Liver (tissue), 9 donors: Measurements from ENCODE around the gene PXDN. TPM values are rescaled to one million over a fixed set of nuclear protein-coding genes. Genes with fewer than 3 reads are reported as not detected.

Source experiments
- DNase-seq: peaks from one replicate; pipeline ENCODE4 v3.0.0-alpha.2; 2017; ENCODE audit warnings: low spot score
- H3K27ac ChIP-seq, 2 donors: one replicate each; pipeline ENCODE4 v1.7.0; 2013; ENCODE audit warnings: inconsistent platforms in 2 of 2, low read length in 2 of 2, control low read depth in 1 of 2, low read depth in 1 of 2, mild to moderate bottlenecking in 1 of 2
- H3K27me3 ChIP-seq, 4 donors: one replicate each; pipeline versions ENCODE4 v1.6.1 to v1.7.0; 2013; ENCODE audit warnings: low read length in 3 of 4, inconsistent platforms in 1 of 4, mild to moderate bottlenecking in 1 of 4, moderate library complexity in 1 of 4; ENCODE audit not compliant: control insufficient read depth in 4 of 4, insufficient read depth in 4 of 4
- H3K36me3 ChIP-seq, 4 donors: one replicate each; pipeline versions ENCODE4 v1.6.1 to v1.7.0; 2013; ENCODE audit warnings: low read length in 3 of 4, mild to moderate bottlenecking in 3 of 4, low read depth in 1 of 4, moderate library complexity in 1 of 4; ENCODE audit not compliant: control insufficient read depth in 4 of 4, insufficient read depth in 3 of 4
- H3K4me1 ChIP-seq, 4 donors: one replicate each; pipeline versions ENCODE4 v1.6.1 to v1.7.0; 2013; ENCODE audit warnings: low read length in 3 of 4, mild to moderate bottlenecking in 3 of 4, moderate library complexity in 1 of 4; ENCODE audit not compliant: control insufficient read depth in 4 of 4, insufficient read depth in 4 of 4
- H3K4me3 ChIP-seq, 3 donors: one replicate each; pipeline versions ENCODE4 v1.6.1 to v1.7.0; 2013; ENCODE audit warnings: low read length in 3 of 3, control low read depth in 1 of 3, low read depth in 1 of 3, mild to moderate bottlenecking in 1 of 3
- H3K9ac ChIP-seq, 2 donors: one replicate each; pipeline ENCODE4 v1.7.0; 2013; ENCODE audit warnings: low read length in 2 of 2, mild to moderate bottlenecking in 2 of 2, moderate library complexity in 2 of 2, control low read depth in 1 of 2, low read depth in 1 of 2
- H3K9me3 ChIP-seq, 4 donors: one replicate each; pipeline versions ENCODE4 v1.6.1 to v1.7.0; 2013; ENCODE audit warnings: low read length in 3 of 4; ENCODE audit not compliant: control insufficient read depth in 4 of 4
- EGR1 ChIP-seq, 2 donors: IDR thresholded peaks; 2 replicates each; pipeline ENCODE4 v1.6.1; 2016 to 2018; ENCODE audit warnings: antibody characterized with exemption in 2 of 2, low read depth in 2 of 2
- FOXA1 ChIP-seq: IDR thresholded peaks from 2 replicates; pipeline ENCODE4 v1.6.1; 2016; ENCODE audit warnings: antibody characterized with exemption
- FOXA2 ChIP-seq: IDR thresholded peaks from 2 replicates; pipeline ENCODE4 v1.6.1; 2016; ENCODE audit warnings: antibody characterized with exemption
- GABPA ChIP-seq, 2 donors: IDR thresholded peaks in 1 of 2; conservative IDR thresholded peaks in 1 of 2; 2 replicates each; pipeline ENCODE4 v1.6.1; 2016; ENCODE audit warnings: antibody characterized with exemption in 2 of 2, mild to moderate bottlenecking in 1 of 2, moderate library complexity in 1 of 2
- HNF4A ChIP-seq, 2 donors: conservative IDR thresholded peaks; 2 replicates each; pipeline ENCODE4 v1.6.1; 2016; ENCODE audit warnings: antibody characterized with exemption in 2 of 2, mild to moderate bottlenecking in 2 of 2
- HNF4G ChIP-seq: IDR thresholded peaks from 2 replicates; pipeline ENCODE4 v1.6.1; 2016; ENCODE audit warnings: antibody characterized with exemption
- JUND ChIP-seq, 2 donors: IDR thresholded peaks; 2 replicates each; pipeline ENCODE4 v1.6.1; 2016; ENCODE audit warnings: antibody characterized with exemption in 2 of 2
- NR2F2 ChIP-seq: IDR thresholded peaks from 2 replicates; pipeline ENCODE4 v1.6.1; 2016; ENCODE audit warnings: antibody characterized with exemption
- RXRA ChIP-seq, 2 donors: IDR thresholded peaks; 2 replicates each; pipeline ENCODE4 v1.6.1; 2017 to 2018; ENCODE audit warnings: antibody characterized with exemption in 2 of 2, mild to moderate bottlenecking in 1 of 2
- SP1 ChIP-seq: IDR thresholded peaks from 2 replicates; pipeline ENCODE4 v1.6.1; 2018; ENCODE audit warnings: antibody characterized with exemption, mild to moderate bottlenecking
- TAF1 ChIP-seq: conservative IDR thresholded peaks from 2 replicates; pipeline ENCODE4 v1.6.1; 2016; ENCODE audit warnings: antibody characterized with exemption, mild to moderate bottlenecking
- YY1 ChIP-seq: IDR thresholded peaks from 2 replicates; pipeline ENCODE4 v1.6.1; 2016; ENCODE audit warnings: antibody characterized with exemption, mild to moderate bottlenecking
- WGBS: extraction: QIAGEN DNeasy Blood & Tissue Kit; methylation state at CpG from one replicate; pipeline ENCODE4 v1.1.7; 2013; 5-methylcytosine and 5-hydroxymethylcytosine counted together
- polyA plus RNA-seq, 2 donors: library from polyadenylated mRNA; stranded (reverse) in 1 of 2; unstranded in 1 of 2; fragments of 200-250 nt in 1 of 2; fragments of >200 nt in 1 of 2; fragmentation: Nextera tagmentation in 1 of 2; extraction: Ambion mirVana in 1 of 2; gene quantifications; one replicate each; pipeline versions ENCODE4 v1.2.1 to v1.2.3, GENCODE V29; 2013 to 2015
- total RNA-seq, 2 donors: library from RNA; depleted of rRNA; stranded (reverse); fragments of >200 nt; gene quantifications; one replicate each; pipeline ENCODE4 v1.2.3, GENCODE V29; 2014
- TF ChIP-seq, protein P1 (sequence below): IDR thresholded peaks from 2 replicates; pipeline ENCODE4 v1.6.1; 2016; ENCODE audit warnings: antibody characterized with exemption
- TF ChIP-seq, protein P2 (sequence below): IDR thresholded peaks from 2 replicates; pipeline ENCODE4 v1.6.1; 2016; ENCODE audit warnings: antibody characterized with exemption
- TF ChIP-seq, protein P3 (sequence below): IDR thresholded peaks from 2 replicates; pipeline ENCODE4 v1.6.1; 2016; ENCODE audit warnings: antibody characterized with exemption
- TF ChIP-seq, protein P4 (sequence below): fragments of 150-350 bp; IDR thresholded peaks from 2 replicates; pipeline ENCODE4 v1.5.1; 2017; ENCODE audit warnings: improper control_type of control experiment, low read depth, low read length; ENCODE audit not compliant: missing input control
- TF ChIP-seq, protein P5 (sequence below): IDR thresholded peaks from 2 replicates; pipeline ENCODE4 v1.6.1; 2016; ENCODE audit warnings: antibody characterized with exemption, mild to moderate bottlenecking
- donor health status: healthy.
- donor health status: healthy.
- donor health status: healthy.
- donor health status: healthy.
- donor health status: healthy.

Gene PXDN
- total and polyA plus RNA-seq, 4 donors: 4.2 to 21.5 (median 16.9) TPM

DNA sequence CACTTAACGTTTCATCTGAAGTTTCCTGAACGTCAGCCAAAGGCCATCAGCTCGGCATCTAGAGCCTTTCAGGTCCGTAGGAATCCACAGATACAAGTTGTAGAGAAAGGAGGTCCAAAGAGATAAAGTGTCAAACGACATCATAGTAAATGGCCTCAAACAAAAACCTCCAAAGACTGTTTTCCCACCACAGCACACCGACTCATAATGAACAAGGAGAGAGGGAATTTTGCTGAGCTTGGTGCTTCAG is 150.3 kb downstream of the PXDN start:
- DNase-seq: no peak
- Histone ChIP-seq H3K4me3 (no peak overlapping the region), H3K9ac (no peak overlapping the region), H3K36me3 (no peaks in the 10 kb centered on the region), H3K4me1 (peaks cover 0 to 3% (median 0%) of the 10 kb centered on the region in 4 donors), H3K27ac (peak overlapping the region; percentile 5 to 41), H3K27me3 (peaks cover 0 to 4% (median 0%) of the 10 kb centered on the region in 4 donors), H3K9me3 (no peaks in the 10 kb centered on the region)
- 60% methylated on average over 6 of the region's 6 CpGs for WGBS
- TF ChIP-seq, protein P1, sequence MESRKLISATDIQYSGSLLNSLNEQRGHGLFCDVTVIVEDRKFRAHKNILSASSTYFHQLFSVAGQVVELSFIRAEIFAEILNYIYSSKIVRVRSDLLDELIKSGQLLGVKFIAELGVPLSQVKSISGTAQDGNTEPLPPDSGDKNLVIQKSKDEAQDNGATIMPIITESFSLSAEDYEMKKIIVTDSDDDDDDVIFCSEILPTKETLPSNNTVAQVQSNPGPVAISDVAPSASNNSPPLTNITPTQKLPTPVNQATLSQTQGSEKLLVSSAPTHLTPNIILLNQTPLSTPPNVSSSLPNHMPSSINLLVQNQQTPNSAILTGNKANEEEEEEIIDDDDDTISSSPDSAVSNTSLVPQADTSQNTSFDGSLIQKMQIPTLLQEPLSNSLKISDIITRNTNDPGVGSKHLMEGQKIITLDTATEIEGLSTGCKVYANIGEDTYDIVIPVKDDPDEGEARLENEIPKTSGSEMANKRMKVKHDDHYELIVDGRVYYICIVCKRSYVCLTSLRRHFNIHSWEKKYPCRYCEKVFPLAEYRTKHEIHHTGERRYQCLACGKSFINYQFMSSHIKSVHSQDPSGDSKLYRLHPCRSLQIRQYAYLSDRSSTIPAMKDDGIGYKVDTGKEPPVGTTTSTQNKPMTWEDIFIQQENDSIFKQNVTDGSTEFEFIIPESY: no peak
- TF ChIP-seq, protein P2, sequence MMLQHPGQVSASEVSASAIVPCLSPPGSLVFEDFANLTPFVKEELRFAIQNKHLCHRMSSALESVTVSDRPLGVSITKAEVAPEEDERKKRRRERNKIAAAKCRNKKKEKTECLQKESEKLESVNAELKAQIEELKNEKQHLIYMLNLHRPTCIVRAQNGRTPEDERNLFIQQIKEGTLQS: no peak
- TF ChIP-seq SP1 (no peak), TAF1 (no peak), GABPA (IDR thresholded peaks at IDR 0.05 in 1 of 2, conservative IDR thresholded peaks at IDR 0.05 in 1 of 2) (no peak), HNF4G (no peak), NR2F2 (no peak), FOXA1 (no peak), JUND (IDR thresholded peaks at IDR 0.05) (no peak), EGR1 (IDR thresholded peaks at IDR 0.05; ENCODE audit: low read depth in 2 of 2) (no peak), YY1 (no peak), FOXA2 (no peak), RXRA (IDR thresholded peaks at IDR 0.05) (no peak)
- TF ChIP-seq, protein P3, sequence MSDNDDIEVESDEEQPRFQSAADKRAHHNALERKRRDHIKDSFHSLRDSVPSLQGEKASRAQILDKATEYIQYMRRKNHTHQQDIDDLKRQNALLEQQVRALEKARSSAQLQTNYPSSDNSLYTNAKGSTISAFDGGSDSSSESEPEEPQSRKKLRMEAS: no peak
- TF ChIP-seq, protein P4, sequence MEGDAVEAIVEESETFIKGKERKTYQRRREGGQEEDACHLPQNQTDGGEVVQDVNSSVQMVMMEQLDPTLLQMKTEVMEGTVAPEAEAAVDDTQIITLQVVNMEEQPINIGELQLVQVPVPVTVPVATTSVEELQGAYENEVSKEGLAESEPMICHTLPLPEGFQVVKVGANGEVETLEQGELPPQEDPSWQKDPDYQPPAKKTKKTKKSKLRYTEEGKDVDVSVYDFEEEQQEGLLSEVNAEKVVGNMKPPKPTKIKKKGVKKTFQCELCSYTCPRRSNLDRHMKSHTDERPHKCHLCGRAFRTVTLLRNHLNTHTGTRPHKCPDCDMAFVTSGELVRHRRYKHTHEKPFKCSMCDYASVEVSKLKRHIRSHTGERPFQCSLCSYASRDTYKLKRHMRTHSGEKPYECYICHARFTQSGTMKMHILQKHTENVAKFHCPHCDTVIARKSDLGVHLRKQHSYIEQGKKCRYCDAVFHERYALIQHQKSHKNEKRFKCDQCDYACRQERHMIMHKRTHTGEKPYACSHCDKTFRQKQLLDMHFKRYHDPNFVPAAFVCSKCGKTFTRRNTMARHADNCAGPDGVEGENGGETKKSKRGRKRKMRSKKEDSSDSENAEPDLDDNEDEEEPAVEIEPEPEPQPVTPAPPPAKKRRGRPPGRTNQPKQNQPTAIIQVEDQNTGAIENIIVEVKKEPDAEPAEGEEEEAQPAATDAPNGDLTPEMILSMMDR: no peak

DNA sequence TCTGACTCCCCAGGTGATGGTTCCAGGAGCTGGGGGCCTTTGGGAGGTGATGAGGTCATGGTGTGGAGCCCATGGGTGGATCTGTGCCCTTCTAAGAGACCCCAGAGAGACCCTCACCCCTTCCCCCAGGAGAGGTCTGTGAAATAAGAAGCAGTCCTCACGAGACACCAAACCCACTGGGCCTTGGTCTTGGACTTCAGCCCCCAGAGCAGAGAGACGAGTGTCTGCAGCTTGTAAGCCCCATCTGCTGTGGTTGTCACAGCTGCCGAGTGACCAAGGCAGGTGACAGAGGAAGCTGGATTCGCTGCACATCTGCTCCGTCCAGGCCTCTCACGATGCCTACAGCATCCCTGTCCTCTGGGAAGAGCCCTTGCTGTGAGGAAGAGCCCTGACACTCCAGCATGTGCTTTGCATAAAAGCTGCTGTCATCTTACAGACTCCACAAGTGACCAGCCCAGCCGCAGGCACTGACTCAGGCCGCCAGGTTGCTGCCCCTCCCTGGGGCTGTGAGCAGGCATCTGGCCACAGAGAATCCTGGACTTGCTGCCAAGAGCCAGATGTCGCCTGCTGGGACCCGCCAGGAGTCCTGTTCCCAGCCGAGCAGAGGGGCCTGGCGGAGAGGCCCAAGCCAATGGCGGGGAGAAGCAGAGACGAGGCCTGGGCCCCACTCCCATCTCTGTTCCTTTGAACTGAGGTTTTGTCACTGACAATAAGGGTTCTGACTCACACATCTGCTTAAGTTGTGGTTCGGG is 150.8 kb downstream of the PXDN start:
- Histone ChIP-seq H3K27me3 (peaks cover 0 to 4% (median 0%) of the 10 kb centered on the region in 4 donors), H3K27ac (peak overlapping the region; percentile 41 to 60), H3K4me1 (peaks cover 0 to 3% (median 0%) of the 10 kb centered on the region in 4 donors), H3K36me3 (no peaks in the 10 kb centered on the region), H3K9me3 (no peaks in the 10 kb centered on the region), H3K9ac (no peak overlapping the region), H3K4me3 (no peak overlapping the region)
- no peak for DNase-seq
- WGBS: 74% methylated on average over 15 of the region's 15 CpGs
- TF ChIP-seq HNF4A (conservative IDR thresholded peaks at IDR 0.05) (no peak), JUND (IDR thresholded peaks at IDR 0.05) (no peak), SP1 (no peak), NR2F2 (no peak), FOXA2 (no peak), FOXA1 (no peak), GABPA (IDR thresholded peaks at IDR 0.05 in 1 of 2, conservative IDR thresholded peaks at IDR 0.05 in 1 of 2) (no peak), HNF4G (no peak), EGR1 (IDR thresholded peaks at IDR 0.05; ENCODE audit: low read depth in 2 of 2) (no peak), RXRA (IDR thresholded peaks at IDR 0.05) (no peak)
- TF ChIP-seq, protein P3: no peak
- TF ChIP-seq, protein P1: no peak
- TF ChIP-seq, protein P2: no peak
- TF ChIP-seq, protein P4: no peak
- TF ChIP-seq, protein P5, sequence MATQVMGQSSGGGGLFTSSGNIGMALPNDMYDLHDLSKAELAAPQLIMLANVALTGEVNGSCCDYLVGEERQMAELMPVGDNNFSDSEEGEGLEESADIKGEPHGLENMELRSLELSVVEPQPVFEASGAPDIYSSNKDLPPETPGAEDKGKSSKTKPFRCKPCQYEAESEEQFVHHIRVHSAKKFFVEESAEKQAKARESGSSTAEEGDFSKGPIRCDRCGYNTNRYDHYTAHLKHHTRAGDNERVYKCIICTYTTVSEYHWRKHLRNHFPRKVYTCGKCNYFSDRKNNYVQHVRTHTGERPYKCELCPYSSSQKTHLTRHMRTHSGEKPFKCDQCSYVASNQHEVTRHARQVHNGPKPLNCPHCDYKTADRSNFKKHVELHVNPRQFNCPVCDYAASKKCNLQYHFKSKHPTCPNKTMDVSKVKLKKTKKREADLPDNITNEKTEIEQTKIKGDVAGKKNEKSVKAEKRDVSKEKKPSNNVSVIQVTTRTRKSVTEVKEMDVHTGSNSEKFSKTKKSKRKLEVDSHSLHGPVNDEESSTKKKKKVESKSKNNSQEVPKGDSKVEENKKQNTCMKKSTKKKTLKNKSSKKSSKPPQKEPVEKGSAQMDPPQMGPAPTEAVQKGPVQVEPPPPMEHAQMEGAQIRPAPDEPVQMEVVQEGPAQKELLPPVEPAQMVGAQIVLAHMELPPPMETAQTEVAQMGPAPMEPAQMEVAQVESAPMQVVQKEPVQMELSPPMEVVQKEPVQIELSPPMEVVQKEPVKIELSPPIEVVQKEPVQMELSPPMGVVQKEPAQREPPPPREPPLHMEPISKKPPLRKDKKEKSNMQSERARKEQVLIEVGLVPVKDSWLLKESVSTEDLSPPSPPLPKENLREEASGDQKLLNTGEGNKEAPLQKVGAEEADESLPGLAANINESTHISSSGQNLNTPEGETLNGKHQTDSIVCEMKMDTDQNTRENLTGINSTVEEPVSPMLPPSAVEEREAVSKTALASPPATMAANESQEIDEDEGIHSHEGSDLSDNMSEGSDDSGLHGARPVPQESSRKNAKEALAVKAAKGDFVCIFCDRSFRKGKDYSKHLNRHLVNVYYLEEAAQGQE: no peak
